Pons (tissue), 1 donor: ENCODE data around the gene TTC32.
"Not testable (repeated sequence)": the region's sequence is repeated elsewhere in the genome, so short reads cannot be mapped to it uniquely, and the experiment has no call there.

Source experiments
- DNase-seq: peaks from one replicate; pipeline ENCODE4 v3.0.0-alpha.2; 2016; ENCODE audit warnings: low spot score

TTC32 gene

GRCh38 chr2:19899985-19900930 is 1.5 kb downstream of the TTC32 start:
- DNase-seq: peak; percentile 24

- no peak for DNase-seq
These were observed 3.0 kb downstream of the TTC32 start for GRCh38 chr2:19898592-19899329.

GRCh38 chr2:19897623-19898245 is 4.0 kb downstream of the TTC32 start:
- DNase-seq: no peak

- no peak for DNase-seq
These were observed 6.2 kb downstream of the TTC32 start for GRCh38 chr2:19895535-19895934.

- DNase-seq: no peak
These were observed 7.5 kb downstream of the TTC32 start for GRCh38 chr2:19894134-19894792.

- DNase-seq: no peak
These were observed 8.2 kb downstream of the TTC32 start for GRCh38 chr2:19893520-19894133.

- not testable (repeated sequence) for DNase-seq
These were observed 9.8 kb downstream of the TTC32 start for GRCh38 chr2:19891971-19892370.

- no peak for DNase-seq
These were observed 11.7 kb downstream of the TTC32 start for GRCh38 chr2:19890104-19890503.

GRCh38 chr2:19888831-19889230 is 13.0 kb downstream of the TTC32 start:
- DNase-seq: no peak

- DNase-seq: no peak
These were observed 14.3 kb downstream of the TTC32 start for GRCh38 chr2:19887510-19887909.

GRCh38 chr2:19886261-19886660 is 15.5 kb downstream of the TTC32 start:
- DNase-seq: no peak

GRCh38 chr2:19885791-19886190 is 16.0 kb downstream of the TTC32 start:
- DNase-seq: no peak

- no peak for DNase-seq
These were observed 17.6 kb downstream of the TTC32 start for GRCh38 chr2:19883971-19884720.

GRCh38 chr2:19883486-19883885 is 18.3 kb downstream of the TTC32 start:
- no peak for DNase-seq

- no peak for DNase-seq
These were observed 19.5 kb downstream of the TTC32 start for GRCh38 chr2:19882286-19882685.

- no peak for DNase-seq
These were observed 19.9 kb downstream of the TTC32 start for GRCh38 chr2:19881908-19882265.

- DNase-seq: no peak
These were observed 20.4 kb downstream of the TTC32 start for GRCh38 chr2:19881221-19881907.

- not testable (repeated sequence) for DNase-seq
These were observed 21.6 kb downstream of the TTC32 start for GRCh38 chr2:19880191-19880590.

GRCh38 chr2:19879120-19879519 is 22.7 kb downstream of the TTC32 start:
- no peak for DNase-seq

- no peak for DNase-seq
These were observed 23.3 kb downstream of the TTC32 start for GRCh38 chr2:19878268-19879046.
